K562 (cell line): ENCODE measurements around the gene MSANTD1. TPM values are rescaled to one million over a fixed set of nuclear protein-coding genes. Genes with fewer than 3 reads are reported as not detected.
A peak's percentile ranks its signal among the peaks of the same experiment; 100 is the strongest.

ENCODE experiments used
- ATAC-seq: fragments of 200-7000 bp; cut with Tn5 transposase; 3 replicates; pipeline ENCODE4 v1.9.1; 2020; ENCODE audit warnings: moderate library complexity
- BruUV-seq: library from RNA; stranded (reverse); fragments of 400-500 nt; replicated peaks from 2 replicates; lab custom pipeline; 2021; lab: Mats Ljungman, UMichigan
- CTCF ChIA-PET: fragments of 300-600 bp; formaldehyde crosslinking; extraction: SDS; loops from one replicate; lab custom pipeline; 2021; ENCODE audit warnings: low intra/inter-chr PET ratio; lab: Yijun Ruan, JAX
- POLR2A ChIA-PET: fragments of 300-600, 350-650 bp; sonication (Branson Sonifier 250); formaldehyde crosslinking; extraction: SDS; loops from one replicate; lab custom pipeline; 2021; ENCODE audit warnings: antibody characterized with exemption, inconsistent platforms; lab: Yijun Ruan, JAX
- DNase-seq, 4 experiments: peaks; one replicate each; pipeline versions ENCODE4 v3.0.0 to v3.0.0-alpha.2; 2011 to 2018; ENCODE audit warnings: low spot score in 3 of 4, mixed read lengths in 3 of 4; ENCODE audit errors: extremely low read depth in 1 of 4
- FAIRE-seq: peaks from 2 replicates; lab custom pipeline; 2011; peaks lifted over from hg19 to GRCh38; lab: Jason Lieb, UNC
- H2AFZ ChIP-seq: 2 replicates; pipeline ENCODE4 v1.6.0; 2011; ENCODE audit warnings: low read depth, low read length, control low read depth, inconsistent platforms
- H3K27ac ChIP-seq: fragments of 200-600 bp; 3 replicates; pipeline ENCODE4 v1.8.0; 2011; ENCODE audit warnings: low read depth, mild to moderate bottlenecking, control low read depth, inconsistent platforms, low read length, moderate library complexity, mixed read lengths; ENCODE audit errors: extremely low read depth
- H3K27me3 ChIP-seq, 2 experiments: fragments of 300-600 bp in 1 of 2; 2 replicates in 1 of 2; 3 replicates in 1 of 2; pipeline versions ENCODE4 v1.6.0 to v1.8.0; 2011; ENCODE audit warnings: inconsistent platforms in 2 of 2, low read length in 2 of 2, mild to moderate bottlenecking in 1 of 2, mixed read lengths in 1 of 2, moderate library complexity in 1 of 2; ENCODE audit not compliant: control insufficient read depth in 2 of 2, insufficient read depth in 2 of 2
- H3K36me3 ChIP-seq: fragments of 300-600 bp; 3 replicates; pipeline ENCODE4 v1.8.0; 2011; ENCODE audit warnings: mild to moderate bottlenecking, low read length, inconsistent platforms; ENCODE audit not compliant: control insufficient read depth, insufficient read depth
- H3K4me1 ChIP-seq, 2 experiments: fragments of 200-600 bp in 1 of 2; replicated peaks in 1 of 2; 2 replicates in 1 of 2; 3 replicates in 1 of 2; pipeline versions ENCODE4 v1.5.1 to v1.8.0; 2011; ENCODE audit warnings: inconsistent platforms in 2 of 2, low read length in 2 of 2, mild to moderate bottlenecking in 1 of 2, mixed read lengths in 1 of 2, moderate library complexity in 1 of 2; ENCODE audit not compliant: control insufficient read depth in 2 of 2, insufficient read depth in 2 of 2
- H3K4me2 ChIP-seq: 2 replicates; pipeline ENCODE4 v1.6.1; 2011; ENCODE audit warnings: low read length, control low read depth, inconsistent platforms, mixed read lengths; ENCODE audit not compliant: insufficient read depth
- H3K4me3 ChIP-seq: fragments of 200-600 bp; sonication (generic), shearing (Covaris generic); 2 replicates; pipeline ENCODE4 v1.5.1; 2016; ENCODE audit warnings: control low read depth, inconsistent platforms
- H3K79me2 ChIP-seq: fragments of 200-600 bp; 3 replicates; pipeline ENCODE4 v1.8.0; 2011; ENCODE audit warnings: low read length, inconsistent platforms; ENCODE audit not compliant: control insufficient read depth, insufficient read depth
- H3K9ac ChIP-seq, 2 experiments: 2 replicates each; pipeline versions ENCODE4 v1.6.0 to v1.6.1; 2011; ENCODE audit warnings: low read depth in 2 of 2, low read length in 2 of 2, control low read depth in 1 of 2, inconsistent platforms in 1 of 2, mild to moderate bottlenecking in 1 of 2, mixed read lengths in 1 of 2; ENCODE audit not compliant: insufficient read depth in 1 of 2
- H3K9me1 ChIP-seq: one replicate; pipeline ENCODE4 v1.6.0; 2011; ENCODE audit warnings: inconsistent platforms, mild to moderate bottlenecking, low read length, moderate library complexity; ENCODE audit not compliant: control insufficient read depth, insufficient read depth
- H3K9me3 ChIP-seq: replicated peaks from 2 replicates; pipeline ENCODE4 v1.5.1; 2011; ENCODE audit warnings: low read depth, low read length, inconsistent platforms; ENCODE audit not compliant: control insufficient read depth, insufficient read depth
- H4K20me1 ChIP-seq: replicated peaks from 2 replicates; pipeline ENCODE4 v1.6.1; 2011; ENCODE audit warnings: low read length, inconsistent platforms, mixed read lengths; ENCODE audit not compliant: control insufficient read depth, insufficient read depth
- MCM3 ChIP-seq: fragments of 450-650 bp; IDR thresholded peaks from 2 replicates; pipeline ENCODE4 v1.6.1; 2016
- SMAD2 ChIP-seq: fragments of 150-350 bp; IDR thresholded peaks from 2 replicates; pipeline ENCODE4 v1.6.1; 2014; ENCODE audit warnings: low read depth, mild to moderate bottlenecking, low read length
- SREBF1 ChIP-seq: fragments of 150-350 bp; IDR thresholded peaks from 2 replicates; pipeline ENCODE4 v1.6.1; 2014; ENCODE audit warnings: antibody characterized with exemption, low read depth, low read length, borderline replicate concordance
- WHSC1 ChIP-seq: IDR thresholded peaks from one replicate; pipeline ENCODE4 v1.6.1; 2012; ENCODE audit warnings: low read length, control low read depth, inconsistent platforms
- ZBTB7A ChIP-seq: IDR thresholded peaks from 2 replicates; pipeline ENCODE4 v1.6.1; 2011; ENCODE audit warnings: low read depth, mild to moderate bottlenecking, low read length, moderate library complexity, borderline replicate concordance; ENCODE audit not compliant: control insufficient read depth
- ZFP30 ChIP-seq: fragments of 250-450 bp; sonication (Bioruptor Pico); IDR thresholded peaks from 2 replicates; pipeline ENCODE4 v1.8.0; 2022; ENCODE audit warnings: moderate library complexity, mild to moderate bottlenecking, inconsistent platforms, borderline replicate concordance
- WGBS: fragments of 100-300 bp; shearing (Covaris generic); methylation state at CpG from one replicate; pipeline ENCODE4 v1.1.6; 2016; ENCODE audit warnings: low coverage, mixed read lengths; ENCODE audit not compliant: insufficient coverage; ENCODE audit errors: missing lambda C conversion rate; 5-methylcytosine and 5-hydroxymethylcytosine counted together
- in situ Hi-C: fragments of 300-500 bp; cut with MboI; formaldehyde crosslinking; loops from 4 replicates; pipeline ENCODE4 v1.15.0; 2018; ENCODE audit warnings: inconsistent platforms, mixed read lengths
- intact Hi-C: fragments of 100-400 bp; cut with micrococcal nuclease; formaldehyde crosslinking; loops from 2 replicates; pipeline ENCODE4 v1.14.2; 2022
- polyA plus RNA-seq, 8 experiments: library from polyadenylated mRNA; depleted of rRNA in 4 of 8; stranded (reverse) in 5 of 8; unstranded in 3 of 8; fragments of >200 nt; fragmentation: Nextera tagmentation in 2 of 8; fragmentation: Illumina TruSeq in 1 of 8; extraction: Ambion mirVana in 2 of 8; extraction: Trizol in 1 of 8; gene quantifications; 2 replicates each; pipeline versions ENCODE4 v1.2.1 to v1.2.3, GENCODE V29; 2011 to 2014; ENCODE audit warnings: inconsistent platforms in 1 of 8, missing spikeins in 1 of 8
- total RNA-seq, 7 experiments: library from RNA; depleted of rRNA in 6 of 7; stranded (reverse); fragments of >200 nt in 6 of 7; fragmentation: Illumina TruSeq in 2 of 7; extraction: Trizol in 2 of 7; gene quantifications; 2 replicates each; pipeline versions ENCODE4 v1.2.1 to v1.2.3, GENCODE V29; 2011 to 2021; ENCODE audit warnings: low replicate concordance in 1 of 7
- TF ChIP-seq, protein P1 (sequence below): fragments of 200-400 bp; formaldehyde crosslinking; IDR thresholded peaks from 2 replicates; pipeline ENCODE4 v1.6.1; 2017; ENCODE audit warnings: mild to moderate bottlenecking, low read depth, low read length, moderate library complexity

MSANTD1 gene
- total and polyA plus RNA-seq, 9 of the 15 experiments (the other 6 are each of a cell fraction or from before 2014, with no cell fraction given): 0.04 to 0.09 (median 0.07) TPM; not detected in 6

DNA sequence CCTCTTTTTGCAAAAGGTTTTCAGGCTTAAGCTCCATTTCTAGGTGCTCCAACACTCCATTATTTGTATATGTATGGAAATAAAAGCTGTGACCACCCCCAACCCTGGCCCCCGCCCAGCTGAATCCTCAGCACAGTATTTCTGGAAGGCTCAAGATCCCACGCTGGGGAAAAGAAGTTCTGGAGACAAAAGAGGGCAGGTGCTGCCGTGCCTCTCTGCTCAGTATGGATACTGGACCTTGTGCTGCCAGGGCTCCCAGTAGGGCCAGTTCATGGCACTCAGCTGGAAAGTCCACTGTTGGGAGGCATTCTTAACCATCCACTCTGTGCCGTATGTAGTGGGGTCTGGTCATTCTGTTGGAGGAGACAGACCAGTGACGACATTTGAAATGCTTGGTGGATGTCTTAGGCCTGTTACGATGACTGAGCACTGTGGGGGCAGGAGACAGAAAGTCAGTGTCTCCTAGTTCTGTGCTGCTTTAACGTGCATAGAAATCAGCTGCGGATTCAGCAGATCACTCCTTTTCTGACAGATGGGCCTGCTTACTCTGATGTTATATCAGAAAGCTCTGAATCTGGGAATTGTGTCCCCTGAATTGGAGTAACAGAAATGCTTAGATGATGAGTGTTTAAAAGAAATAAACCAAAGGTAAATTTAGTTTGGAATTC is 48.4 kb upstream of the MSANTD1 start:
- H3K9me3 ChIP-seq: no peaks in the 10 kb centered on the region
- H4K20me1 ChIP-seq: no peaks in the 10 kb centered on the region
- no peak overlapping the region for H2AFZ ChIP-seq
- no peak overlapping the region for H3K4me2 ChIP-seq
- H3K27ac ChIP-seq: no peak overlapping the region
- WGBS: 82% methylated on average over 8 of the region's 8 CpGs
- DNase-seq (no peak), ATAC-seq (no peak), FAIRE-seq (peak; percentile 26)
- no peak overlapping the region for H3K4me3 ChIP-seq
- intact Hi-C loops: no loop called here
- peaks cover 6 to 12% of the 10 kb centered on the region in 2 experiments; a peak in 1 of 5 replicates for H3K4me1 ChIP-seq
- H3K36me3 ChIP-seq: peaks cover 25% of the 10 kb centered on the region; the same call in 1 of the 3 replicates
- in situ Hi-C loops: no loop called here
- no peaks in the 10 kb centered on the region for H3K27me3 ChIP-seq
- H3K79me2 ChIP-seq: no peaks in the 10 kb centered on the region
- H3K9me1 ChIP-seq: no peaks in the 10 kb centered on the region
- H3K9ac ChIP-seq: no peak overlapping the region
- POLR2A ChIA-PET: interaction anchor here (0.8 to 0.9 kb wide), 2 partner anchors 9 to 30 kb away, joined by 3 to 4 read pairs; no protein-coding TSS in a partner anchor
- CTCF ChIA-PET: no interaction called here
- BruUV-seq: no TSS peak
- TF ChIP-seq ZFP30 (CRISPR knock-in tag) (no peak), MCM3 (no peak), SMAD2 (no peak), ZBTB7A (no peak), SREBF1 (no peak), WHSC1 (no peak)
- TF ChIP-seq, protein P1, sequence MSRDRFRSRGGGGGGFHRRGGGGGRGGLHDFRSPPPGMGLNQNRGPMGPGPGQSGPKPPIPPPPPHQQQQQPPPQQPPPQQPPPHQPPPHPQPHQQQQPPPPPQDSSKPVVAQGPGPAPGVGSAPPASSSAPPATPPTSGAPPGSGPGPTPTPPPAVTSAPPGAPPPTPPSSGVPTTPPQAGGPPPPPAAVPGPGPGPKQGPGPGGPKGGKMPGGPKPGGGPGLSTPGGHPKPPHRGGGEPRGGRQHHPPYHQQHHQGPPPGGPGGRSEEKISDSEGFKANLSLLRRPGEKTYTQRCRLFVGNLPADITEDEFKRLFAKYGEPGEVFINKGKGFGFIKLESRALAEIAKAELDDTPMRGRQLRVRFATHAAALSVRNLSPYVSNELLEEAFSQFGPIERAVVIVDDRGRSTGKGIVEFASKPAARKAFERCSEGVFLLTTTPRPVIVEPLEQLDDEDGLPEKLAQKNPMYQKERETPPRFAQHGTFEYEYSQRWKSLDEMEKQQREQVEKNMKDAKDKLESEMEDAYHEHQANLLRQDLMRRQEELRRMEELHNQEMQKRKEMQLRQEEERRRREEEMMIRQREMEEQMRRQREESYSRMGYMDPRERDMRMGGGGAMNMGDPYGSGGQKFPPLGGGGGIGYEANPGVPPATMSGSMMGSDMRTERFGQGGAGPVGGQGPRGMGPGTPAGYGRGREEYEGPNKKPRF: no peak
